Epithelial cell of esophagus (primary cell): Measurements from ENCODE around the gene ASB2.

Experiments
- DNase-seq: peaks from one replicate; pipeline ENCODE4 v3.0.0; 2010; ENCODE audit warnings: low read depth
- H3K4me3 ChIP-seq: 2 replicates; pipeline ENCODE4 v1.5.1; 2011; ENCODE audit warnings: mild to moderate bottlenecking, low read length, control low read depth
- CTCF ChIP-seq: IDR thresholded peaks from 2 replicates; pipeline ENCODE4 v1.5.1; 2011; ENCODE audit warnings: low read depth, mild to moderate bottlenecking, low read length, control low read depth, inconsistent platforms; ENCODE audit not compliant: insufficient read depth; ENCODE audit errors: missing control alignments

ASB2 gene

GRCh38 chr14:93963692-93964091 lies 12.7 kb downstream of the ASB2 start:
- TF ChIP-seq CTCF, result no peak
- H3K4me3 ChIP-seq, result no peak overlapping the region
- DNase-seq, result no peak

- no peak overlapping the region for H3K4me3 ChIP-seq
- DNase-seq, result no peak
- no peak for TF ChIP-seq CTCF
Observed at GRCh38 chr14:93962701-93963601, 13.4 kb downstream of the ASB2 start.

- no peak for TF ChIP-seq CTCF
- no peak overlapping the region for H3K4me3 ChIP-seq
- no peak for DNase-seq
Observed at GRCh38 chr14:93961620-93962019, 14.8 kb downstream of the ASB2 start.

- DNase-seq, result no peak
- no peak overlapping the region for H3K4me3 ChIP-seq
- TF ChIP-seq CTCF, result no peak
Observed at GRCh38 chr14:93960774-93961438, 15.5 kb downstream of the ASB2 start.

GRCh38 chr14:93960108-93960475 lies 16.3 kb downstream of the ASB2 start:
- DNase-seq, result no peak
- no peak for TF ChIP-seq CTCF
- H3K4me3 ChIP-seq, result no peak overlapping the region

GRCh38 chr14:93959239-93960107 lies 16.9 kb downstream of the ASB2 start:
- TF ChIP-seq CTCF, result no peak
- H3K4me3 ChIP-seq, result no peak overlapping the region
- DNase-seq, result peak; percentile 97
